Skeletal muscle satellite cell (primary cell): Measurements from ENCODE around the gene NCR2. TPM values are rescaled to one million over a fixed set of nuclear protein-coding genes. Genes with fewer than 3 reads are reported as not detected.
"Not testable (repeated sequence)": the region's sequence is repeated elsewhere in the genome, so short reads cannot be mapped to it uniquely, and the experiment has no call there.

ENCODE experiments used
- H3K27me3 ChIP-seq: 2 replicates; pipeline ENCODE4 v1.7.0; 2013; ENCODE audit warnings: low read length; ENCODE audit not compliant: control insufficient read depth, insufficient read depth
- H3K36me3 ChIP-seq: 2 replicates; pipeline ENCODE4 v1.7.0; 2013; ENCODE audit warnings: mild to moderate bottlenecking, control low read depth, low read length; ENCODE audit not compliant: insufficient read depth
- H3K4me1 ChIP-seq: 2 replicates; pipeline ENCODE4 v1.7.0; 2013; ENCODE audit warnings: low read length; ENCODE audit not compliant: control insufficient read depth, insufficient read depth
- H3K4me2 ChIP-seq: 2 replicates; pipeline ENCODE4 v1.7.0; 2013; ENCODE audit warnings: mild to moderate bottlenecking, low read length
- H3K4me3 ChIP-seq: 2 replicates; pipeline ENCODE4 v1.7.0; 2013; ENCODE audit warnings: low read length
- H3K9ac ChIP-seq: 2 replicates; pipeline ENCODE4 v1.7.0; 2013; ENCODE audit warnings: mild to moderate bottlenecking, low read depth, low read length, moderate library complexity
- H3K9me3 ChIP-seq: replicated peaks from 2 replicates; pipeline ENCODE4 v1.7.0; 2013; ENCODE audit warnings: mild to moderate bottlenecking, control low read depth, low read length
- total RNA-seq: library from RNA; depleted of rRNA; stranded (reverse); fragments of >200 nt; gene quantifications from 2 replicates; pipeline ENCODE4 v1.2.3, GENCODE V29; 2012; rRNA removed

The NCR2 gene, protein sequence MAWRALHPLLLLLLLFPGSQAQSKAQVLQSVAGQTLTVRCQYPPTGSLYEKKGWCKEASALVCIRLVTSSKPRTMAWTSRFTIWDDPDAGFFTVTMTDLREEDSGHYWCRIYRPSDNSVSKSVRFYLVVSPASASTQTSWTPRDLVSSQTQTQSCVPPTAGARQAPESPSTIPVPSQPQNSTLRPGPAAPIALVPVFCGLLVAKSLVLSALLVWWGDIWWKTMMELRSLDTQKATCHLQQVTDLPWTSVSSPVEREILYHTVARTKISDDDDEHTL
- total RNA-seq: not detected in 2 replicates

GRCh38 chr6:41335296-41335695, at the start of gene NCR2:
NCR2 (plus strand) TSS chr6:41335608; CDS start chr6:41335877, 269 bp downstream.
- Histone ChIP-seq H3K4me2 (no peak within 1 kb of the TSS), H3K4me1 (no peaks in the 10 kb centered on the region), H3K27me3 (peaks cover 46% of the 10 kb centered on the region), H3K36me3 (no peaks in the 10 kb centered on the region), H3K9ac (no peak within 1 kb of the TSS), H3K9me3 (no peaks in the 10 kb centered on the region), H3K4me3 (no peak within 1 kb of the TSS)

- Histone ChIP-seq H3K9me3 (no peaks in the 10 kb centered on the region), H3K27me3 (peaks cover 29% of the 10 kb centered on the region), H3K4me1 (no peaks in the 10 kb centered on the region), H3K4me3 (no peak within 1 kb of the TSS), H3K36me3 (no peaks in the 10 kb centered on the region), H3K4me2 (no peak within 1 kb of the TSS), H3K9ac (no peak within 1 kb of the TSS)
Observed at GRCh38 chr6:41286544-41287346, 48.7 kb upstream of the NCR2 start, which contains the start of gene TREM1. TREM1 (minus strand) TSS chr6:41286682; CDS start chr6:41286655, 27 bp downstream.

DNA sequence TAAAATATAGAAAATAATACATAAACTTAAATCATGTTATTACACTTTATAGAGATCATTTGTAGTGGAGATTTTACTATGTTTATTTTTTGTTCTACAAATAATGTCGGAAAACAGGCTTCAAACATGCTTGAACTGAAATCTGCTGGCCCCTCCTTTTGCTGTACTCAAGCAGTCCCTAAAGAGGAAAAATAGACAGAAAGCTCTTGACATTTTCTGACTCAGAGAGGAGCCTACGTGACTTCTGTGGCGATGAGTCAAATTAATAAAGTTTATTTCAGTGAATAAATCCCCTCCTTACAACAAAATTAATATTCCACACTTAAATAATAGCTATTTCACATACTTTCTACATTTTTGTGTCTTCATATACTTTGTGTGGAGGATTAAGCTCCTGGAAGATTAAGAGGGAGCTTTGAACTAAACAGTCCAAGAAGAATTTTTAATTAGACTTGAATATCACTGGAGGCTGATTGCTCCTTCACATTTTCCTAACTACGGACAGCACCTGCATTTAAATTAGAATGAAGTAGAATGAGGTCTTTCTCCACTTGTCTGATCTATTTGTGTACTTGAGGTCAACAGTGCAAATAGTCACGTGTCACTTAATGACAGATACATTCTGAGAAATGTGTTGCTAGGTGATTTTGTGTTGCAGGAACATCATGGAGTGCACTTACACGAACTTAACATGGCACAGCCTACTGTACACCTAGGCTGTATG, 47.2 kb upstream of the NCR2 start:
- no peaks in the 10 kb centered on the region for H3K4me1 ChIP-seq
- H3K4me3 ChIP-seq: no peak overlapping the region
- H3K4me2 ChIP-seq: no peak overlapping the region

GRCh38 chr6:41288754-41289129, 46.7 kb upstream of the NCR2 start:
- Histone ChIP-seq H3K4me1 (no peaks in the 10 kb centered on the region), H3K4me2 (no peak overlapping the region), H3K9ac (no peak overlapping the region), H3K36me3 (no peaks in the 10 kb centered on the region), H3K27me3 (peaks cover 29% of the 10 kb centered on the region), H3K9me3 (no peaks in the 10 kb centered on the region), H3K4me3 (no peak overlapping the region)

More for the DNA sequence above, 47.2 kb upstream of the NCR2 start:
- Histone ChIP-seq H3K9ac (no peak overlapping the region), H3K36me3 (no peaks in the 10 kb centered on the region), H3K27me3 (peaks cover 29% of the 10 kb centered on the region), H3K9me3 (no peaks in the 10 kb centered on the region)

GRCh38 chr6:41289815-41290214, 45.6 kb upstream of the NCR2 start:
- Histone ChIP-seq H3K4me3 (no peak overlapping the region), H3K36me3 (no peaks in the 10 kb centered on the region), H3K4me1 (no peaks in the 10 kb centered on the region), H3K27me3 (peaks cover 34% of the 10 kb centered on the region), H3K4me2 (no peak overlapping the region), H3K9ac (no peak overlapping the region), H3K9me3 (no peaks in the 10 kb centered on the region)

- no peak overlapping the region for H3K4me2 ChIP-seq
- no peak overlapping the region for H3K4me3 ChIP-seq
- no peaks in the 10 kb centered on the region for H3K4me1 ChIP-seq
Observed at GRCh38 chr6:41291717-41292116, 43.7 kb upstream of the NCR2 start.

GRCh38 chr6:41294214-41294872, 41.1 kb upstream of the NCR2 start:
- Histone ChIP-seq H3K4me3 (no peak overlapping the region), H3K4me2 (no peak overlapping the region), H3K4me1 (no peaks in the 10 kb centered on the region), H3K36me3 (no peaks in the 10 kb centered on the region), H3K9me3 (no peaks in the 10 kb centered on the region), H3K27me3 (peaks cover 23% of the 10 kb centered on the region), H3K9ac (no peak overlapping the region)

More at GRCh38 chr6:41291717-41292116, 43.7 kb upstream of the NCR2 start:
- no peak overlapping the region for H3K9ac ChIP-seq
- H3K9me3 ChIP-seq: no peaks in the 10 kb centered on the region
- H3K36me3 ChIP-seq: no peaks in the 10 kb centered on the region
- H3K27me3 ChIP-seq: peaks cover 31% of the 10 kb centered on the region

DNA sequence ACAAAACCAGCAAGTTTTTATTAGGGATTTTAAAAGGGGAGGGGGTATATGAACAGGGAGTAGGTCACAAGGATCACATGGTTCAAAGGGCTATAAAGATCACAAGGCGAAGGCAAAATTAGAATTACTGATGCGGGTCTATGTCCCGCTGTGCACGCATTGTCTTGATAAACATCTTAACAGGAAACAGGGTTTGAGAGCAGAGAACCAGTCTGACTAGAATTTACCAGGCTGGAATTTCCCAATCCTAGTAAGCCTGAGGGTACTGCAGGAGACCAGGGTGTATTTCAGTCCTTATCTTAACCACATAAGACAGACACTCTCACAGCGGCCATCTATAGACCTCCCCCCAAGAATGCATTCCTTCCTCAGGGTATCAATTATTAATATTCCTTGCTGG, 38.2 kb upstream of the NCR2 start:
- not testable (repeated sequence) for H3K9ac ChIP-seq, H3K4me2 ChIP-seq, H3K36me3 ChIP-seq, H3K9me3 ChIP-seq, H3K4me3 ChIP-seq, H3K4me1 ChIP-seq
- peaks cover 13% of the 10 kb centered on the region for H3K27me3 ChIP-seq

- Histone ChIP-seq H3K4me3 (no peak overlapping the region), H3K9ac (no peak overlapping the region)
Observed at GRCh38 chr6:41298785-41299502, 36.5 kb upstream of the NCR2 start.

DNA sequence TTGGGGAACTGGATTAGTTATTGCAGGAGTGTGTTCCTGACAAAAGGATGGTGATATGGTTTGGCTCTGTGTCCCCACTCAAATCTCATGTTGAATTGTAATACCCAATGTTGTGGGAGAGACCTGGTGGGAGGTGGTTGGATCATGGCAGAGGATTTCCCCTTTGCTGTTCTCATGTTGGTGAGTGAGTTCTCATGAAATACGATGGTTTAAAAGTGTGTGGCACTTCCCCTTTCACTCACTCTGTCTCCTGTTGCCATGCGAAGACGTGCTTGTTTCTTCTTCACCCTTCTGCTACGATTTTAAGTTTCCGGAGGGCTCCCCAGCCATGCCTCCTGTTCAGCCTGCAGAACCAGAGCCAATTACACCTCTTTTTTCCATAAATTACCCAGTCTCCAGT, 32.8 kb upstream of the NCR2 start:
- no peak overlapping the region for H3K9ac ChIP-seq
- H3K4me2 ChIP-seq: no peak overlapping the region
- H3K27me3 ChIP-seq: peaks cover 18% of the 10 kb centered on the region
- no peaks in the 10 kb centered on the region for H3K9me3 ChIP-seq
- H3K4me1 ChIP-seq: no peaks in the 10 kb centered on the region
- H3K36me3 ChIP-seq: no peaks in the 10 kb centered on the region
- no peak overlapping the region for H3K4me3 ChIP-seq

More at GRCh38 chr6:41298785-41299502, 36.5 kb upstream of the NCR2 start:
- Histone ChIP-seq H3K36me3 (no peaks in the 10 kb centered on the region), H3K9me3 (no peaks in the 10 kb centered on the region), H3K4me2 (no peak overlapping the region), H3K27me3 (peaks cover 10% of the 10 kb centered on the region), H3K4me1 (no peaks in the 10 kb centered on the region)
